Fibroblast of villous mesenchyme (primary cell): ENCODE data around the gene ERGIC1. TPM values are rescaled to one million over a fixed set of nuclear protein-coding genes. Genes with fewer than 3 reads are reported as not detected.

Experiments
- DNase-seq: peaks from one replicate; pipeline ENCODE4 v3.0.0-alpha.2; 2010; ENCODE audit warnings: low read depth
- H3K4me3 ChIP-seq: 2 replicates; pipeline ENCODE4 v1.5.1; 2011; ENCODE audit warnings: low read depth, mild to moderate bottlenecking, low read length
- total RNA-seq: library from RNA; depleted of rRNA; stranded (reverse); fragments of >200 nt; gene quantifications from 2 replicates; pipeline ENCODE4 v1.2.3, GENCODE V29; 2012
- TF ChIP-seq, protein P1 (sequence below): IDR thresholded peaks from 2 replicates; pipeline ENCODE4 v1.5.1; 2012; ENCODE audit warnings: low read depth, mild to moderate bottlenecking, low read length; ENCODE audit not compliant: insufficient read depth

Gene ERGIC1
- total RNA-seq, 1 donor = 139 TPM

DNA sequence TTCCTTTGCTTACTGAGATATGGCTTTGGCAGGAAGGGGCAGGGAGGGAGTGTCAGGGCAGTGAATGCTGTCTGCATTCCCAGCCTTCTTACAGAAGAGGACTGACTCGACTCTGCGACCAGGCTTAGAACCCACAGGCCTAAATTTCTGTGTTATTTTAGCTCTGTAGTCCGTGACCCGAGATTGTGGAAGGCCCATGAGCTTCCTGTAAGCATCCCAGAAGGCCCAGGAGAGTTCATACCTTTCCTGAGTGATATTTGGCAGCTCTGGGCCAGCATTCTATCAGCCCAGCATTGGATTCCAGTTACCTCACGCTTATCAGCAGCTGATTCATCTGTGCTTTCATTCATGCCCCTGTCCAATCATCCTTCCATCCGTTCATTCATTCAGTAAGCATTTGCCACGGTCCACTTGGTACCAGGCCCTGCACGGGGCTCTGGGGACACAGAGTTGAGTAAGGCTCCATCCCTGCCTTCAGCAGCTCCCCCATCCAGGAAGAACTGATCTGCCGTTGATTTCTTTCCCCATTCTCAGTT is 97.0 kb downstream of the ERGIC1 start:
- H3K4me3 ChIP-seq = no peak overlapping the region
- TF ChIP-seq, protein P1, sequence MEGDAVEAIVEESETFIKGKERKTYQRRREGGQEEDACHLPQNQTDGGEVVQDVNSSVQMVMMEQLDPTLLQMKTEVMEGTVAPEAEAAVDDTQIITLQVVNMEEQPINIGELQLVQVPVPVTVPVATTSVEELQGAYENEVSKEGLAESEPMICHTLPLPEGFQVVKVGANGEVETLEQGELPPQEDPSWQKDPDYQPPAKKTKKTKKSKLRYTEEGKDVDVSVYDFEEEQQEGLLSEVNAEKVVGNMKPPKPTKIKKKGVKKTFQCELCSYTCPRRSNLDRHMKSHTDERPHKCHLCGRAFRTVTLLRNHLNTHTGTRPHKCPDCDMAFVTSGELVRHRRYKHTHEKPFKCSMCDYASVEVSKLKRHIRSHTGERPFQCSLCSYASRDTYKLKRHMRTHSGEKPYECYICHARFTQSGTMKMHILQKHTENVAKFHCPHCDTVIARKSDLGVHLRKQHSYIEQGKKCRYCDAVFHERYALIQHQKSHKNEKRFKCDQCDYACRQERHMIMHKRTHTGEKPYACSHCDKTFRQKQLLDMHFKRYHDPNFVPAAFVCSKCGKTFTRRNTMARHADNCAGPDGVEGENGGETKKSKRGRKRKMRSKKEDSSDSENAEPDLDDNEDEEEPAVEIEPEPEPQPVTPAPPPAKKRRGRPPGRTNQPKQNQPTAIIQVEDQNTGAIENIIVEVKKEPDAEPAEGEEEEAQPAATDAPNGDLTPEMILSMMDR = no peak
- peak; percentile 68 for DNase-seq

GRCh38 chr5:172932313-172933017 is 98.4 kb downstream of the ERGIC1 start:
- DNase-seq = peak; percentile 69
- H3K4me3 ChIP-seq = no peak overlapping the region
- TF ChIP-seq, protein P1 = peak; percentile 92

- no peak for DNase-seq
- TF ChIP-seq, protein P1 = no peak
- no peak overlapping the region for H3K4me3 ChIP-seq
Observed at GRCh38 chr5:172933238-172933637, 99.2 kb downstream of the ERGIC1 start.

- no peak for DNase-seq
- TF ChIP-seq, protein P1 = no peak
- no peak overlapping the region for H3K4me3 ChIP-seq
Observed at GRCh38 chr5:172935096-172935495, 101.0 kb downstream of the ERGIC1 start.

DNA sequence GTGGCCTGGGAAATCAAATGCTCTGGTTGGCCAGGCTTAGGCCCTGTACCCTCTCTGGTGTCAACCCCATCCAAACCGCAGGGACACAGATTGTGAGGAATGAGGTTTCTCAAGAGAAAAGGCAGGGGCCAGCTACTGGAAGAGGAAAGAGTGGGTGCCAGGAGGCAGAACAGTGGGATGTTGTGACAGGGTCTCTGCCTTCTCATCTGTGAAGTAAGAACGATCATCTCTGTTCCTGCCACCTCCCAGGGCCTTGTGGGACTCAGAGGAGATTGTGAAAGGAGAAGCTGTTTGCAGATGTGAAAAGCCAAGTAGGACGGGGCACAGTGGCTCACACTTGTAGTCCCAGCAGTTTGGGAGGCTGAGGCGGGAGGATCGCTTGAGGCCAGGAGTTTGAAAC is 102.3 kb downstream of the ERGIC1 start:
- DNase-seq = no peak
- TF ChIP-seq, protein P1 = no peak
- H3K4me3 ChIP-seq = no peak overlapping the region

DNA sequence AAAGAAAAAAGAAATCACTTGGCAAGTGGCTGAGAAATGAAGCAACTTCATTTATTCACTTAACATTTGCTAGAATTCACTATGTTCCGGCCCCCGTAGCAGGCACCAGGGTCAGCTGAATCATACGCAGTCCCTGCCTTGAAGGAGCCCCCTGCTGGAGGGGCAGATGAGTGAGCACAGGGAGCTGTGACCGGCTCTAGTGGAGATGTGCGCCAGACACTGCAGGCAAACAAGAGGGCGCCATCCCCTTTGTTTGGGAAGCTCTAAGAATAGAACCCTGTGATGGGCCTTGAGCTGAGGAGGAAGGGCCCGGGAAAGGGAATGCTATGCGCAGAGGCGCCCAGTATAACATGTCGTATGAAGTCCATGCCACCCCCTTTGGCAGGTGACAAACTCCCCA is 105.0 kb downstream of the ERGIC1 start:
- DNase-seq = no peak
- TF ChIP-seq, protein P1 = peak; percentile 40
- H3K4me3 ChIP-seq = no peak overlapping the region
